ENCODE data around the gene PPP2R5D.

DNA sequence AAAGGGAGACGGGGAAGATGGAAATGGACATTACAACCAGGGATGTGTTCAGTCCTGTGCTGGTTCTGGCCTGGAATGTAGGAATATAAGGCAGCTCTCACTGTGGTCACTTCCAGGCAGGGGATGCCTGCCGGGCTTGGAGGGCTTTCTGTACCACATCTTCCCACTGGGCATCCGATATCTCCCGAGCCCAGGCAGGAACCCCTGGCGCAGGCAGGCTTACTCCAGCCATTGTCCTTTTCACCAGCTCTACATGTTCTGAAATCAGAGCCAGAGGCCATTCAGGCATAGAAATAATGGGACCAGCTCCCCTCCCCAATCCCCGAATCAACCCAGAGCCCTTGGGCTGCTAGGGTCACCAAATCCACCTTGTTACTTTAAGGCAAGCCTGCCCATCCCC lies 28.0 kb downstream of the PPP2R5D start:
- TF ChIP-seq, protein P1, sequence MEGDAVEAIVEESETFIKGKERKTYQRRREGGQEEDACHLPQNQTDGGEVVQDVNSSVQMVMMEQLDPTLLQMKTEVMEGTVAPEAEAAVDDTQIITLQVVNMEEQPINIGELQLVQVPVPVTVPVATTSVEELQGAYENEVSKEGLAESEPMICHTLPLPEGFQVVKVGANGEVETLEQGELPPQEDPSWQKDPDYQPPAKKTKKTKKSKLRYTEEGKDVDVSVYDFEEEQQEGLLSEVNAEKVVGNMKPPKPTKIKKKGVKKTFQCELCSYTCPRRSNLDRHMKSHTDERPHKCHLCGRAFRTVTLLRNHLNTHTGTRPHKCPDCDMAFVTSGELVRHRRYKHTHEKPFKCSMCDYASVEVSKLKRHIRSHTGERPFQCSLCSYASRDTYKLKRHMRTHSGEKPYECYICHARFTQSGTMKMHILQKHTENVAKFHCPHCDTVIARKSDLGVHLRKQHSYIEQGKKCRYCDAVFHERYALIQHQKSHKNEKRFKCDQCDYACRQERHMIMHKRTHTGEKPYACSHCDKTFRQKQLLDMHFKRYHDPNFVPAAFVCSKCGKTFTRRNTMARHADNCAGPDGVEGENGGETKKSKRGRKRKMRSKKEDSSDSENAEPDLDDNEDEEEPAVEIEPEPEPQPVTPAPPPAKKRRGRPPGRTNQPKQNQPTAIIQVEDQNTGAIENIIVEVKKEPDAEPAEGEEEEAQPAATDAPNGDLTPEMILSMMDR (IDR thresholded peaks at IDR 0.05; ENCODE audit: low read length), result no peak
- no peak for TF ChIP-seq EZH2 (IDR thresholded peaks at IDR 0.05; ENCODE audit: borderline replicate concordance, low read length)

Measured in OCI-LY1 (cell line).